Skin of body (tissue), 3 donors: Measurements from ENCODE around the gene IL13RA1. TPM values are rescaled to one million over a fixed set of nuclear protein-coding genes. Genes with fewer than 3 reads are reported as not detected.
"Not testable (repeated sequence)": the region's sequence is repeated elsewhere in the genome, so short reads cannot be mapped to it uniquely, and the experiment has no call there.

ENCODE experiments used
- DNase-seq: peaks from one replicate; lab custom pipeline; 2025; lab: John Stamatoyannopoulos, UW
- small RNA-seq: library from RNA; depleted of rRNA; stranded (forward); fragments of <200 nt; gene quantifications from one replicate; pipeline ENCODE3, GENCODE V24; 2014; ENCODE audit warnings: low replicate concordance
- total RNA-seq: library from RNA; depleted of rRNA; stranded (reverse); fragments of >200 nt; gene quantifications from one replicate; pipeline ENCODE4 v1.2.3, GENCODE V29; 2014

IL13RA1 gene
- total RNA-seq, 1 donor from 2014 or later: 22.5 TPM

- DNase-seq: no peak
These were observed 46.4 kb downstream of the IL13RA1 start for GRCh38 chrX:118773782-118774181.

DNA sequence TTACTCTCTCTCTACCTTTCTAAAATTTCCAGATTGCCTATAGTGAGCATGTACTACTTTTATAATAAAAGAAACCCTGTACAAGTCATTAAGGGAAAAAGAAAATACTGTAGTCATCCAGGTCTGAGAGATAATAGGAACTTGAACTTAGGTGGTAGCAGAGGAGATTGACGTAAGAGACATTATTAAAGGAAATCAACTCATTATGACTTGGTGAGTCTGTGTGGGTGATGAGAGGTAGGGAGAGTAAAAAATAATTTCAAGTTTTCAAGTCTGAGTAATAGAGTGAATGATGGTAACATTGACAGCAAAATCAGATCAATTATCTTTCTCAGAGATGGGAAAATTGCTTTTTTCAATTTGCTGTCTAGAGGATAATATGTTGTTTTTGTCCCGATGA lies 52.2 kb downstream of the IL13RA1 start:
- no peak for DNase-seq

- no peak for DNase-seq
These were observed 53.1 kb downstream of the IL13RA1 start for GRCh38 chrX:118780509-118780908.

DNA sequence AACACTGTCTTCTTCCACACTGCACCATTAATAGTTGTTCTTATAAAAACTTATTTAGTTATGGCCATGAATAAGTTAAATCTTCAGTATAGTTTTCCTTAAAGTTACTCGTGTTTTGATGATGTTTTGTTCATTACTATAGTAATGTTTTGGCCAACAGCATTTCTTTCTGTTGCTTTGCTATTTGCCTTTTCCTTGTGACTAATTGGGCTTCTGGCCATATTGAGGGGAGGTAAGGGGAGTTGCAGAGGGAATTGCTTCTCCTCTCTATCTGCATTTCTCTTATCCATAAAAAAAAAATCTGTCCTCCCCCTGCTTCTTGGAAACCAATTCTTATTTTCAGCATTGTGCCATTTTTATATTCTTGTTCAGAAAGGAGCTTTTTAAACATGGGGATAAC lies 53.5 kb downstream of the IL13RA1 start:
- DNase-seq: peak; percentile 16

DNA sequence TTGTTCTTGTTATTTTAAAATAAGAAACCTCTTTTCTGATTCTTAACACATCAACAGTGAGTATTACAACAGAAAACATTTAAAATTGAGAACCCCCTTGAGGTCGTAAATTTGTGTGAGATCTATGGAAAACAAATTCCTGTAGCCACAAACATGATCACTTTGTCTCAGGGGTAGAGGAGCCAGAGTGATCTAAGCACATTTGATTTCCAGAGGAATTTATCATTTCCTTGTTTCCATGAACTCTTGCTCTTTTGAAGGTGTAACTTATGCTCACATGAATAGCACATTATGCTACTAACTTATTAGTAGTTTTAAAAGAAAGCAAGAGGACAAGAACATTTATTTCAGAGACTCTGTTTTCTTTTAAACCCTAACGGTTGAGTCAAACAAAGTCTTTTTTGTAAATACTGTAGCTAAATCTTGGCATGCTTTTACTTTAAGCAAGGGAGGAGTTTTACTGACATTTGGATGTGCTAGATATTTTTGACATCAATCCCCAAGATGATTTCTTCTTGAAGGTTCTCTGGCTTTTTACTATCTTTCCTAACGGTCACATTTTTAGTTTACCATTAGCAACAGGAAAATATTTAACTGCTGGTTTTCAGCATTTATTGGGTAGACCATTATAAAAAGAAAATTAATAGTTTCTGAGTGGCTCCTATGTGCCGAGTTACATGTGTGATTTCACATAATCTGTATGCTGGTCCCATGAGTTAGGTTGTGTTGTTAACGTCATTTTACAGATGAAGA lies 68.3 kb downstream of the IL13RA1 start:
- peak; percentile 20 for DNase-seq

- no peak for DNase-seq
These were observed 75.5 kb downstream of the IL13RA1 start for GRCh38 chrX:118802857-118803256.

DNA sequence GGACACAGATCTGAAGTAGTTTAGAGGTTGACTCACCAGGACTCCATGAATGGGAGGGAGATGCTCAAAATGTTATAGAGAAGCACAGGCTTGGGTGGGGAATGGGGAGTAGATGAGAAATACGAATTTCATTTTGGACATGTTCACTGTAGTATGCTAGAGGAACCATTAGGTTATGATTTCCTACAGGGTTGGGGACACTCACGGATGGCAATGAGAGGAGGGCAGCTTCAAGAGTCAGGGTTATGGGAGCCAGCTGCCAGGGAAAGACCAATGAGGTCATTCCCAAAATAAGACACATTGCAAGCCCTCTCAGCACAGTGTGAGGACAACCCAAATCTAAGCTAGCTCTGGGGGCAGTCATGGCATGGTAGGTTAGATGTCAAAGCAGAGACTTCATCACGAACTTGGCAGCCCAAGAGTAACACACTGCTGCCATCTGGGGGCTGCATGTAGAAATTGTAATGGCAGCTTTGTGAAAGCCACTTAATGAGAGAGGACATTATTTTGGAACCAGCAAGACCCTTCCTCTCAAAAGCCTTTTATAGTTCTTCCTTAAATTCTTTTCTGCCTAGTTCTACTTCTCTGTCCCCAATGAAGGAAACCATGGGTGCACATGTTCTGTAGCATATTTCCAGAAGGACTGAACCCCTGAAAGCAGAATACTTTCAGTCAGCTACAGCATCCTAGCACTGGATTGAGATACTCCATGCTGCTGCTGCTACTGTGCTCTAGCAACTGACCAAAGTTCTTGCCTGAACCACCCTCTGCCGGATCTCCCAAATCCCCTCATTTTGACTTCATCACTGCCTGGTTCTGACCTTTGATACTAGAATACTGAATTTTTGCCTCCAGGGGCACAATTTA lies 80.0 kb downstream of the IL13RA1 start:
- peak; percentile 5 for DNase-seq

DNA sequence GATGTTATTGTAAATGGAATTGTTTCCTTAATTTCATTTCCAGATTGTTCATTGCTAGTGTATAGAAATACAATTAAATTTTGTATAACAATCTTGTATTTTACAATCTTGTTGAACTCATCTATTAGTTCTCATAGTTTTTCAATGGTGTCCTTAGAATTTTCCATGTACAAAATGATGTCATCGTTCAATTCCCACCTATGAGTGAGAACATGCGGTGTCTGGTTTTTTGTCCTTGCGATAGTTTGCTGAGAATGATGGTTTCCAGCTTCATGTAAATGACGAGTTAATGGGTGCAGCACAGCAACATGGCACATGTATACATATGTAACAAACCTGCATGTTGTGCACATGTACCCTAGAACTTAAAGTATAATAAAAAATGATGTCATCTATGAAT lies 89.9 kb downstream of the IL13RA1 start:
- not testable (repeated sequence) for DNase-seq

DNA sequence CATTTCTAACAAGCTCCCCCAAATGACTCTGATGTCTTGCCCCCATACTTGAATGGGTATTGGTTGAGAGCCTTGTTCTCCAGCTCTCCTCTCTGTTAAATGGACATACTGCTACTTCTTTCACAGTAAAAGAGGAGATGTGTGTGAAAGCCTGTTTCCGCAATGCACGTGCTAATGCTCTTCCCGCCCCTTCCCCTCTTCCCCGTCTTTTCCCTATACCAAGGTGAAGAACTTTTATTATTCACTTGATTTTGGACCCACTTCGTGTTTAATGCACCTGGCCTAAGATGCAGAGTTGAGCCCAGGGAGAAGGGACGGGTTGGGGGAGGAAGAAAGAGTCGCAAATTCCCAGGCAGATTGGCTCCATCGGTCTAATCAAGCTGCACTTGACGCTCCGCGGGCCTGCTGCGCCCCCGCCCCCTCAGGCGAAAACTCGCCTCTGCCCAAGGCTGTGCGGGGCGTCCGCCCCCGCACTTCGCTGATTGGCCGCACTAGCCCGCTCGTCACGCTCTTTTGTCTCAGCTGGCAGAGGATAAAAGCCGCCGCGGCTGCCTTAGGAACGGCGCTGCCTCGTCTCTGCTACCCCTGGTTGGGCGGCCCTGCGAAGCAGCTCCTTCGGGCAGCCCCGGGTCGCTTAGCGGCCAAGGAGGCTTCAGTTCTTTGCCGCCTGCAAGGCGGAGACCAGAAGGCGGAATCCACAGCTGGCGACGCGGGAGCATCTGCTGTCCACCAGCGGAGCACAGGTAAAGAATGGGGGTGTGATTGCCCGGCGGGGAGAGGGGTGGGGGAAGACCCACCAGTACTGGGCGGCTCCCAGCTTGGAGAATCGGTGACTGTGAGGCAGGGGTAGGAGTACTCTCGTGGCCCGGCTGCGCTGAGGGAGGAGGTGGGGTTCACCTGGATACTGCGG lies 96.1 kb downstream of the IL13RA1 start, which contains the start of gene ZCCHC12:
ZCCHC12 (plus strand) TSS at position 562 of the 910 bp plus-strand sequence. CDS start 1,421 bp downstream, outside the sequence.
- DNase-seq: peak; percentile 5

GRCh38 chrX:118824173-118824730 lies 96.8 kb downstream of the IL13RA1 start:
- DNase-seq: no peak

- no peak for DNase-seq
These were observed 97.8 kb downstream of the IL13RA1 start for GRCh38 chrX:118825227-118825626.

DNA sequence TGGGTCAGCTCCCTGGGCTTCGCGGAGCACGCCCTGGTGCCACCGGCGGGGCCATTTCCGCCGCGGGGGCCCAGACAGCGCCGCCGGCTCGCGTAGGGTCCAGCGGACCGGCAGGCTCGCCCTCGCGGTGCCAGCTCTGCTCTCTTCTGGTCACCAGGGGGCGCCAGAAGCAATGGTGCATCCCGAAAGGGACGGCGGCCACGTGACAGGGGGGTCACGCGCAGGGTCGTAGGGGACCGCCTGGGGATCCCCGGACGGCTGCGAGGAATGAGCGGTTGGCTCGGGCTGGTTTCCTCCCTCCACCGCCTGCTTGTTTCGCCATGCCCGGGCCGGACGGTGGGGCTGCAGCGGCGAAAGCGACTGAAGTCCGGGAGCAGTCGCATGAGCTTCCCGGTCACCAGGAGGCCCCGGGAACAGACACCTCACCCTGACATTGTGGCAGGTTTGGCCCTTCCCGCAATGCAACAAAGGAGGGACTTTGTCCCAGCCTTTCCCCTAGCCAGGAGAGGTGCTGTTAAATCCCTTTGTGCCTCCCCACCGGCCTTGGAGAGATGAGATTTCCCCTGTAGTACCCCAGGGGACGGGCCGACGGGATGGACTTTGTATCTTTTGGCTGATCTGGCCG lies 112.0 kb downstream of the IL13RA1 start:
- DNase-seq: no peak

Small RNA genes lying within 50 kb of the gene (small RNA-seq; reads per million reads assigned to genes)
- gene RF00566: not detected

Other genes starting within 250 kb of the IL13RA1 start
- 25.7 TPM for gene DOCK11, start 231.8 kb upstream of the IL13RA1 start, total RNA-seq
- 0.39 TPM for gene ZCCHC12, start 96.2 kb downstream of the IL13RA1 start, total RNA-seq
- 2.7 TPM for gene LONRF3, start 247.0 kb downstream of the IL13RA1 start, total RNA-seq